Stimulated activated CD4-positive, alpha-beta T cell treated with anti-CD3 and anti-CD28 coated beads, Interleukin-4, amount 100 ng/mL, for 48 hours (primary cell): ENCODE data around the gene MSI2.

Source experiments
- DNase-seq, 2 donors: peaks; one replicate each; pipeline ENCODE4 v3.0.0-alpha.2; 2020; ENCODE audit warnings: low read depth in 2 of 2

Gene MSI2

GRCh38 chr17:57391857-57392471, 135.6 kb downstream of the MSI2 start:
- no peak for DNase-seq

- DNase-seq: no peak
These were observed 137.0 kb downstream of the MSI2 start for GRCh38 chr17:57393368-57393767.

- DNase-seq: no peak
These were observed 138.1 kb downstream of the MSI2 start for GRCh38 chr17:57394375-57394774.

GRCh38 chr17:57395721-57396321, 139.5 kb downstream of the MSI2 start:
- DNase-seq: no peak

GRCh38 chr17:57396511-57396921, 140.2 kb downstream of the MSI2 start:
- DNase-seq: no peak

GRCh38 chr17:57397402-57397801, 141.1 kb downstream of the MSI2 start:
- DNase-seq: no peak

- DNase-seq: no peak
These were observed 143.4 kb downstream of the MSI2 start for GRCh38 chr17:57399690-57400089.

GRCh38 chr17:57400648-57401047, 144.3 kb downstream of the MSI2 start:
- DNase-seq: no peak

GRCh38 chr17:57401556-57402488, 145.5 kb downstream of the MSI2 start:
- DNase-seq: no peak

- no peak for DNase-seq
These were observed 146.4 kb downstream of the MSI2 start for GRCh38 chr17:57402681-57403180.

GRCh38 chr17:57403236-57403635, 146.9 kb downstream of the MSI2 start:
- no peak for DNase-seq

GRCh38 chr17:57404073-57404472, 147.8 kb downstream of the MSI2 start:
- DNase-seq: no peak

GRCh38 chr17:57404795-57405490, 148.6 kb downstream of the MSI2 start:
- no peak for DNase-seq

- DNase-seq: no peak
These were observed 149.3 kb downstream of the MSI2 start for GRCh38 chr17:57405491-57406072.

- no peak for DNase-seq
These were observed 150.0 kb downstream of the MSI2 start for GRCh38 chr17:57406131-57406980.

- no peak for DNase-seq
These were observed 150.6 kb downstream of the MSI2 start for GRCh38 chr17:57406981-57407286.

- no peak for DNase-seq
These were observed 151.2 kb downstream of the MSI2 start for GRCh38 chr17:57407287-57408070.

- no peak for DNase-seq
These were observed 151.9 kb downstream of the MSI2 start for GRCh38 chr17:57408071-57408811.

- no peak for DNase-seq
These were observed 153.8 kb downstream of the MSI2 start for GRCh38 chr17:57410169-57410568.
